Stimulated activated CD4-positive, alpha-beta T cell treated with anti-CD3 and anti-CD28 coated beads, Interleukin-1b, Interleukin-23, amount 100 ng/mL, for 48 hours (primary cell): ENCODE measurements around the gene PID1.
"Not testable (repeated sequence)": the region's sequence is repeated elsewhere in the genome, so short reads cannot be mapped to it uniquely, and the experiment has no call there.

ENCODE experiments used
- DNase-seq: peaks from one replicate; pipeline ENCODE4 v3.0.0-alpha.2; 2020

PID1 gene

DNA sequence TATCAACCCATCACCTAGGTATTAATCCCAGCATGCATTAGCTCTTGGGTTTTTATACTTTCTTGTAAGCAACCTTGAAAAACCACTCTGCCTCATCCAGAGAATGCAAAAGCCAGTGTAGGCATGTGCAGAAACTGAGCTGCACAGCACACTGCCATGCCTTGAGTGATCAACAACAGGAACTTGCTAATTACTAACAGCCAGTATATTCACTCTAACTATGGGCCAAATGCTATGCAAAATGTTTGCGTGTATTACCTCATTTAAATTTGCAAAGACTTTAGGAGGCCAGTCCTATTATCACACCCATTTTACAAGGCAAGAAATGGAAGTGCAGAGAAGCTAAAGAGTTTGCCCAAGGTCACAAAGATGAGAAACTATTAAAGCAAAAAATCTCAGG lies 169.8 kb downstream of the PID1 start:
- DNase-seq: no peak

DNA sequence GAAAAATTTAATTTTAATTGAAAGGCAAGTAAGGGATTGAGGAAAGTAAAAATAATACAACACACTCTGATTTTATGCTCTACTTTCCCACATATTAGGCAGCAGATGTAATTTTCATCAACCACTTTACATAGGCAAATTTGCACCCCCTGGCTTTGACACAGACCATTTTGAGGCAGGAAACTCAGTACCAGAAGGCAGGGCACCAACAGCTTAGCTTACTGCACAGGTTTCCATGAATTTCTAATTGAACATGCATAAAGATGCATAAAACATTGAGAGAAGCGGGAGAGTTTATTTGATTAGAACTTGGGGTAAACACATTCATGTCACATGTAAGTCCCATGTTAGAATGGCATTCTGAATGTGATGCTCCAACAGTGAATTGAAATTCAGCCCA lies 171.9 kb downstream of the PID1 start:
- no peak for DNase-seq

DNA sequence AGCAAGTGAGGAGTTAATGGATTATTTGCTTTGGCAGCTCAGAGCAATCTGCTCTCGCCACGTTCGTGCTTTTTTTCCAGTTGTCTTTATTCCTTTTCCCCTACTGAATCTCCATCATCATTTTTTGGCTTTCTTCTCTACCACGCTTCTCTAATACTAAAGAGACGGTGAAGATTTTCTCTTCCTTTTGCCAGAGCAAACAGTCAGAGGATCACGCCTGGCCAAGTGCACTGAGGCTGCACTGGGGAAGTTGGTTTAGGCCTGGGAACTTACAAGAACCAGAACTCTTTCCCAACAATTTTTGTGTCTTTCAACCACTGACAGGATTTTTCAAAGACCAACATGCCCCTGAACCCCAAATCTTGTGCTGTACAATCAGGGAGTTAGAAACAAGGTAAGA lies 172.3 kb downstream of the PID1 start:
- no peak for DNase-seq

DNA sequence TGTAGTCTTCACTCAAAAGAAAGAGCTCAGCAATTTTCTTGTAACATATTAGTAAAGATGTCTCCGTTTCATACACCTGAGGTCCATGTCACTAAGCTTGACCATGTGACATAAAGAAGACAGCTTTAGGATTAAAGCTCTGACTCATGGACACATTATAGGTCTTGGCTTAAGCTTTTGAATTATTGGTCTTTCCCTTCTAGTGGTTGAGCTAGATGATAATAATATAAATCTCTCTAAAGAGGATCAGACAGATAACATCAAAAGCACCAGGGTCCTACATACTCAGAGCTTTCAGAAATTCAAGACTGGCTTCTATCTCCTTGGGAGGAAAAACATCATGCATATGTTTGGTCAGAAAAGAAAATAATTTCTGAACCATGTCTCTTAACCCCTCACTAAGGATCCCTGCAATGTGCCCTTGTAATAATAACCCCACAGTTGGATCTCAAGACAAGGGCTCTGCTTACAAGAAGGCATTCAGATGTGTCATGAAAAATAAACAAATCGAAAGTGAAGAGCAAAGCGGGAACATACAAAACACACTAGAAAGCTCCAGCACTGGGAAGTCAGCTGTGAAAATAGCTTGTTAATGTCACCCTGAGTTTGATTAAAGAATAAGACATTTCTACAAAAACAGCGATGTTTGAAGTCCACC lies 174.5 kb downstream of the PID1 start:
- DNase-seq: no peak

DNA sequence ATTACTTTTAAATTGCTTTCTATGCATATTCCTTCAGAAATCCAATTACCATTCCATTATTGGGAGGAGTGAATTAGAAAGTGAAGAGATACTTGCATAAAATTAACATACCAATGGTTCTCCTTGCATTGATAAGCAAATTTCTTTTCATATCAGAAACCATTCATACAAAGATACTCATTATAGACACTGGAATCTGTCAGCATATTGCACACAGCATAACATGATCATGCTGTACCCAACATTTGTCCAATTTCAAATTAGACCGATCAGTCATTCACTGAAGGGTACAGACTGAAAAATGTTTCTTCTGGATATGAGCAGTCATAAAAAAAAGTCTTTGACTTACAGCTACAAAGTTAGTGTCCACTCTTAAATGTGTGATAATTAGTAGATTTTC lies 175.6 kb downstream of the PID1 start:
- no peak for DNase-seq

DNA sequence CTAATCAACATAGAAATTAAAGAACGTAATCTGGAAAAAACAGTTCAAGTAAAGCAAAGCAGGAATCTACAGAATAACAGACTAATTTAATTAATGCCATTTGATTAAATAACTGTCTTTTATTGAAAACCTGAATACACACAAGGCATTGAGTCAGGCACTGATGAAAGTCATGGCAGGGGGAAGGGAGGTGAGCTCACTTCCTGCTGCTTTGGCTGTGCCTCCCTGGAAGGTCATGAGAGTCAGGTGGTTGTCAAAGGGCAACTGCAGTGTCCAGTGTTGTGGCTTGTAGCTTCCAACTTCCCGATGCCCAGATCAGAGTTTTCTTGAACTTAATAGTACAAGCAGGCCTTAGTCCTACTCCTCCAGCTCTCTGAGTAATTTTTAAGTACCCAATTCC lies 180.9 kb downstream of the PID1 start:
- no peak for DNase-seq

DNA sequence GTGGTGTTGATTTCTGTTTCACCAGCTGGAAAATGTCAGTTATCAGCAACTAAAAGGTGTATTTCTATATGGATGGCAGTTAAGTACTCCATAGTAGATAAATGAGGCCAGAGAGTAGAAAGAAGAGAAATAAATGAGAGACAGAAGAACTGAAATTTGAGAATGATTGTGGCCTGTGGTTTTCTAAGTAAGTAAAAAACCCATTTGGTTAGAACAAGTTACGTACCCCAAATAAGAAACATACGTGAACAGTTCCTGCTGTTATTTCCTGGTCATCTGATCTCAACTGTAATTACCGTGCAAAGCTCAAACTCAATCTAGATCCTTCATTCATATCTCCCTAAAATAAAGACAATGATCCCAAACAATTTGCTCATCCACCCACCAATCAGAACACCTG lies 181.3 kb downstream of the PID1 start:
- DNase-seq: no peak

DNA sequence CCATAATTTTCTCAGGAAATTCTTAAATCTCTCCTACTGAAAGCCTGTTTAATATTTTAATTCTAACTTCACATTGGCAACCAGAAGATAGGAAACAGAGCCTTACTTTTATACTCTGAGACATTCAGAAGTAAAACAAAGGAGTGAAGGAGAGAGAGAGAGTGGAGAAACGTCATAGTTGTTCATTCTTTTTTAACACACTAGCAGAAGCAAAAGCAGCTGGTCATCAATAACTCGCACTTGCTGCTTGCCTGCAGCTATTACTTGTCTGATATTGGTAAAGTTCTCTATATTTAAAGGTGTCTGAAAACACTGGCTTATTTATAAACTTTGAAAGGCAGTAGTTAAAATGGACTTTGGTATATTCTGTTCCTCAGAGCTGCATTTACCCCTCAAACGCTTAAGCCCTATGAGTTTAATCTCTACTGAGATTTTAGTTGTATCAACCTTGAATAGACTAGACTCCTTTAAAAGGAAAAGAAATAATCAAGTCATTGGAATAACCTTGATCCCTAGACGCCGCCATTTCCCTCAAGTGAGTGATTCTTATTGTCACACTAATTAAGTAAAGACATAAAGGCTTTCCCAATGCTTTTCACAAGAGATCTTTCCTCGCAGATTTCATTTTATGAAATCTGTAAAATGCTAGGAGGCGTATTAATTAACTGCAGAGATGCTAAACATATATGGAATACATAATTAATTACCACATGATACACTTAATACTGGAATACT lies 182.0 kb downstream of the PID1 start:
- DNase-seq: no peak

DNA sequence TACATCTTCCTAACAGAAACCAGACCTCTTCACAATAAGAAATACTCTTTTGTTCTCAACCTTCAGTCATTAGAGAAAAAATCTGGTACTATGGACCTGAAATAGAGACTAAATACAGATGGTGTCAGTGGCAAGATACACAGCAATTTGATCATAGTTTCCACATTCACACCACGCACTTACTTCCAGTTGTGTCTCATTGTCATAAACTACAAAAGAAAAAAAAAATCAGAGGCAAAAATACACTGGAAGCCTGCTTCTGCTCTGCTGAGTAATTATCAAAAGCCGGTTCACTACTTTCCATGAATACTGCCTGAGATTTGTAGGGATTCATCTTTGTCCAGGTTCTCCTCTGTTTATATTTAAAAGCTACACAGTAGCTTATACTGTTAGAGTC lies 182.6 kb downstream of the PID1 start:
- DNase-seq: no peak

DNA sequence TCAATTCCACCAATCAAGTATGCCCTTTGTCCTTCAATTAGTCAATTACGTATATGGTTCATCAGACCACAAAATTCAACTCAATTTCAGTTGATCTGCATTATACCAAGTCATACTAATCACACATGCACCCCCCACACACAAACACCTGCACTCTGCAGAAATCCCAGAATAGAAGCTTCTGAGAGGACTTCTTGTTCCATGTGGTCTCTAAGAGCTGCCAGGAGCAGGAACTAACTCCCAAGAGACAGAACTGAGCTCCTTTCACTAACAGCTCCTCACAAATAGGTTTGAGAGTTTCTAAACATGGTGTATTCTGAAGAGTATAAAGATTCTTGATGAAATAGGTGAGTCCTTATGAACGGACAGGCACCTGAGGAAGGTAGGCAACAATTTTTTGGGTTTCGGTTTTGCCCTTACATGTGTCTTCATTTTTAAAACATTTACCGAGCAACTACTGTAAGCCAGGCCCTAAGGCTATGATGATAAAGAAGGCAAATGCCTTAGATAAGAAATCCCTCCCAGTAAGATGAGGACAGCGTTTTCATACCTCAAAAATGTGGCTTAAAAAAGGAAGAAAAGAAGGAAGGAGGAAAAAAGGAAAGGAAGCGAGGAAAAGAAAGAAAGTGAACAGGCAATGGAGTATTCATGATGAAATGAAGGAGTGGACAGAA lies 183.1 kb downstream of the PID1 start:
- no peak for DNase-seq

DNA sequence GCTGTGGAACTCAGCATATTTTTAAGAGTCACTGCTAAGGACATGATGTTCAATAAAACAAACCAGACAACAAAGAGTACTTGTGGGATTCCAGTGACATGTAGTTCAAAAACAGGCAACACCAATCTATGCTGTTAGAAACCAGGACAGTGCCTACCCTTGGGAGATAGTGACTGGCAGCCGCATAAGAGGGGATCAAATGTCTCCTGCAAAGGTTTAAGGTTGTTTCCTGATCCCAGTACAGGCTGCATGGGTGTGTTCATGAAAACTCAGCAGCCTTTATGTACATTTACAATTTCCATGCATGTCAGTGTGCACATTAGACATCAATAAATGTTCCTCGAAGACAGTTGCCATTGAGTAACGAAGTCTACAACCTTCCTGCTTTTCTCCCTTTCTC lies 183.8 kb downstream of the PID1 start:
- DNase-seq: no peak

DNA sequence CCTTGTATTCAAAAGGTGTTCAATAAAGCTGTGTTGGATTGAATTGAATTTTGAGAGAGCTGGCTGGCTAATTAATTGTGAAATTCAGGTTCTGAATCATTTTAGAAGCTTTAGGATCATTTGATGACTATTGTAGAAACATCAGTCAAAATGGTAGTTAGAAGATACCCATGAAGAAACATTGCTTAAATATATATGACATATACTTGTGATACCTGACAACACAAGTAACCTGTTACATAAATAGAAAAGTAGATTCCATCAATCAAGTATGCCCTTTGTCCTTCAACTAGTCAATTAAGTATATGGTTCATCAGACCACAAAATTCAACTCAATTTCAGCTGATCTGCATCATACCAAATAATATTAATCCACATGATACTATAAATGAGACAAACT lies 185.6 kb downstream of the PID1 start:
- DNase-seq: no peak

DNA sequence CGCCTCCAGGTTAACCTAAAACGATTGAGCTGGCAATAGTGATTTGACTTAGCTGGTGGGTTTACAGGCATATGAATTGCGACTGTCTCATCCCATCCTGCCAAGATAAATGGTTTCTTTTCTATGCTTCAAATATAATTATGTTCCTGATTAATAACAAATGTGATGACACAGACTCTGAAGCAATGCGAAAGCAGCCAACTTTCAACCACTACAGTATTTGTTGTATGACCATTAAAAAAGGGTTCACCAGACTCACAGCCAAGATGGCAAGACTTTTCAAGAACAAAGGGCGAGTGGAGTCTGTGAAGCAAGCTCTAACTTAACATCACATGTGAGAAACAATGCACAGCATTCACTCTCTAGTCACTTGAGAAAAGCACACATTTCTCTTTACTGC lies 186.6 kb downstream of the PID1 start:
- no peak for DNase-seq

DNA sequence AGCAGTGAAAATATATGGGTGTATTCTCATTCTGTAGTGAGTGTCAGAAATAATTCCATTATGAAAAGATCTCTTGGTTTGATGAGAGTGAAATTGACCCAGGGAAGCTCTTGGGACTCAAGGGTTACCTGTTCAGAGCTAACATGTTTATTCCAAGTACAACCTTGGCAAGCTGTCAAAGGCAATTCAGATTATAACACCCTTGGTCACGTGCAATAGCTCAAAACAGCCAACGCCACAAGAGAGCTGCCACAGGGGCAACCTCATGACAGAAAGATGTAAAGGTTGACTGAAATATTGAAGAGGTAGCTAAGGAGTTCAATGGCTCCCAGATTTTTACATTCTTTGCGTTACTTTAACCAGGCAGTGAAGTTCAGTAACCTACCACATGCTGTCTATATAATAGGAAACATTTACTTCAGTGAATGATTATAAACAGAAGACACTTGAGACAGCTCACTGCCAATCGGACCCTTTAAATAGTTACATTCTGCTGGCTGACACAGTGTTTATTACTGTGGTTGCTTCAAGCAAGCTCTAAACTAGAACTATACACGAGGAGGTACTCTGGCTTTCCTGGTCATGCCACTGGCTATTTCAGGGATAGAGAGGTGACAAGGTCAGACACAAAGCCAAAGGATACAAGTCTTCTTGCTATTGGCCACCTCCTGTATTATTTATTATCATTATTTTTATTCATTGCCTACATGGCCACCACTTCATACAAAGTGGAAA lies 187.3 kb downstream of the PID1 start:
- DNase-seq: no peak

DNA sequence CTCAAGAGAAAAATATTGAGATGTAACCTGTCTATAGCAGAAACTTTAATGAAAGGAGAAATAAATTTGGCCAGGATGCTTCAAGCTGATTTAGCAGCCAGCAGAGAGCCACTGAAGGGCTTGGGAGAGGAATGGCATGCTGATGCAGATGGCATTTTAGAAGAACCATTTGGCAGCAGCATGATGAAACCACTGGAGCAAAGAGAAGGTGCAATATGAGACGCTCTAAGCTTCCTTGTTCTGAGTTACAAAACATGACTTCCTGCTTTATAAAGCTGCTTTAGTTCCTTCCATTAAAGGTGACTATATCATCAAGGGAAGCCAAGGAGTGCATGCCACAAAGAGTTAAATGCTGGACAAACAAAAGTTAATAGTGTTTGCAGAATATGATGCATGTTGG lies 189.7 kb downstream of the PID1 start:
- no peak for DNase-seq

DNA sequence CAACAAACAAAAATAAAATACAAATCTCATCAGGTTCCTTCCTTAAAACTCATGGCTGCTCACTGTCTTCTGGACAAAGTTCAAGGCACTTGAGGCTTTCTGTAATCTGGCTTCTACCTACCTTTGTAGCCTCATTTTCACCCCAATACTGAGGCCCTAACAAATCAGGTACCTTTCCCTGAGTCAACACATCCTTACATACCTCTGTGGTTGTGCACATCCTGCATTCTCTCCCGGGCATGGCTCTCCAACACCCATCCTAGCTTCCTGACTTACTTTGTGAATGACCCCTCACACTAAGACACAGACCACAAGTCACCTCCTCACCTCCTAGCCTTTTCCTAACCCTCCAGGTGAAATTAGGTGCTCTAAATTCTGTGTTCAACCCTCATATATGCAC lies 190.9 kb downstream of the PID1 start:
- no peak for DNase-seq

DNA sequence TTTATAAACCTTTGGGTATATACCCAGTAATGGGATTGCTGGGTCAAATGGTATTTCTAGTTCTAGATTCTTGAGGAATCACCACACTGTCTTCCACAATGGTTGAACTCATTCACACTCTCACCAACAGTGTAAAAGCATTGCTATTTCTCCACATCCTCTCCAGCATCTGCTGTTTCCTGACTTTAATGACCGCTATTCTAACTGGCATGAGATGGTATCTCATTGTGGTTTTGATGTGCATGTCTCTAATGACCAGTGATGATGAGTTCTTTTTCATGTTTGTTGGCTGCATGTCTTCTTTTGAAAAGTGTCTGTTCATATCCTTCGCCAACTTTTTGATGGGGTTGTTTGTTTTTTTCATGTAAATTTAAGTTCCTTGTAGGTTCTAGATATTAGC lies 194.2 kb downstream of the PID1 start:
- not testable (repeated sequence) for DNase-seq

DNA sequence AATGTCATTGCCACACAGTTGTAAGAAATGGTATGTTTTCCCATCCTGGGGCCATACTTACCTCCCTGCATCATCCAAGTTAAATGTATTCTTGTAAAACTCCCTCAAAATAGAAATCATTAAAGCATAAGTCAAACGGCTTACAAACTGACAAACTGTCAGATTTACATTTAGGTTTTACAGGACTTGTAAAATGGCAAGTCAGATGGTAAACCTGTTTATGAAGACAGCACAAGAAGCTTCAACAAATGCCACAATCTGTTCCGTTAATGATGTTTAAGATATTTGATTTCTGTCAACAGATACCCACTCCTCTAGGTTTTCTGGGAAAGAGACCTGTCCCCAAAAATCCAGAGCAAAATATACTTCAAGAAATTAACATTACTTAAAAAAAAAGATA lies 197.2 kb downstream of the PID1 start:
- no peak for DNase-seq

DNA sequence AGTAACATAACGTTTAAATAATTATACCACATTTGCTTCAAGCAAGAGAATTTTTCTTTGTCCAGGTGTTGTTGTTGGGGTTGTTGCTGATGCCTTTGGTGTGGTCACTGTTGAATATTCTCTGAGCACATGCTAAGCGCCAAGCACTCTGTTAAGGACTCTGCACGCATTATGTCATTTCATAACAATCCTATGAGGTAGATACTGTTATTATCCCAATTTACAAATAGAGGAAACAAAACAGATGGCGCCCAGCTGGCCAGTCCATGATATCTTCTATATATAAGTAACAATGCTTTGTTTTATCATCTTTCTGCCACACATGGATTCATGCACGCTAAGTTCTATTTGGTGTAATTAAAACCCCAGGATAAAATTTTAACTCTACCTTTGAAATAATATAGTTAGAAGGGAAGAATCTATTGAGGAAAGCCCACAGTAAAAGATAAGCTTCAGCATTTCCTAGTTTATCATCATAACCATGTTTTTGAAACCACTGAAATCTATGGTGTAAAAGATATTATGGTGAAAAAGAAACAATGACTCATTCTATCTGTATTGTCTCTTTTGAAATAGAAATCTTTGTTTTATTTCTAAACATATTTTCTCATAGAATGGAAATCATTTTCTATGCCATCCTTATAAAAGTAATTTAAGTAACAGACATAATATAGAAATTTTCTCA lies 199.7 kb downstream of the PID1 start:
- no peak for DNase-seq

DNA sequence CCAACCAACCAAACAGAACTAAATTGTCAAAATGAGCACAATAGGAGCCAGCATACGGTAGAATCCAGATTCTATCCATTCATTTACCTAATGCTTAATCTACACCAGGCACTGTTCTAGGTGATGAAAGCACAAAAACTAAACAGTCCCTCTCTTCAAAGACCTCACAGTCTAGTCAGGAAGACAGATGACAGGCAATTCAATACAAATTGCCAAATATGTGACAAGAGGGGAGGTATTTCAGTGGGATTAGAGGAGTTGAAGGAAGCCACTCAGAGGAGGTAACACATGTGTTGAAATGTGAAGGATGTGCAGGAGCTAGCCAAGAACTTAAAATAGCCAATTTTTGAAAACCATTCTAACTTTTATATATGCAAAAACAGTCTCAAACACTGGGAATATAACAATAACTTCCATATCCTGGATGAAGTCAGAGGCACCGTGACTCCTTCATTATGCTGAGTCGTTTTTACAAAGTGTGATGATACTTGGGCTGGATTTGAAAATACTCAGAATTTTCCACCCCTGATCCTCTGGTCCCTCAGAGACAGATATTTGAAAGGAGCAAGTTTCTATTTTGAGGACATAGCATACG lies 204.9 kb downstream of the PID1 start:
- no peak for DNase-seq

DNA sequence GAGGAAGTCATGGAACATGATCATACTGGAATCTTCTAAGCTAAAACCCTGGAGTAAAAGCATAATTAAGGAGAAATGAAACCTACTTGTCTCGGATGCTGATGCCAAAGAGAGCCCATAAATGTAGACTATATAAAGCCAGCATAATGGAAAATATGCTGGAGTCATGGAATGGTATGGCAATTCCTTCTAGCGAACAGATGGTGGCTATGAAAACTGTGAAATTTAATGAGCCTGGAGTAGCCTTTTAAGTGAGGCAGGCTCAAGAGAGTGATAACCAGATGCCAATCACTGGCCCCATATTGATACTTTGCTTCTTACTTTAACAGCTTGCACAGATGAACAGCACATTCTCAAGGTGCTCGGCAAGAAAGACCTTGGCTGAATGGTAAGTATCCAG lies 206.3 kb downstream of the PID1 start:
- no peak for DNase-seq

DNA sequence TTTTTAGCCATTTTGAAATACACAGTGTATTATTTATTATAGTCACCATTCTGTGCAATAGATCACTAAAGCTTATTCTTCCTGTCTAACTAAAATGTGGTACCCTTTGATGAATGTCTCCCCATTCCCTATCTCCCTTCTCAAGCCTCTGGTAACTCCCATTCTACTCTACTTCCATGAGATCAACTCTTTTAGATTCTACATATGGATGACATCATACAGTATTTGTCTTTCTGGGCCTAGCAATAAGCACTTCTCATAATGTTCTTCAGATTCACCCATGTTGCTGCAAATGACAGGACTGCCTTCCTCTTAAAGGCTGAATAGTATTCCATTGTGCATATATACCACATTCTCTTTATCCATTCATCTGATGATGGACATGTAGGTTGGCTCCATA lies 210.9 kb downstream of the PID1 start:
- no peak for DNase-seq
